Kidney glomerular epithelial cell (primary cell): ENCODE results near the gene SCAPER.

Experiments used
- DNase-seq: peaks from one replicate; lab custom pipeline; 2025; lab: John Stamatoyannopoulos, UW

The SCAPER gene

DNA sequence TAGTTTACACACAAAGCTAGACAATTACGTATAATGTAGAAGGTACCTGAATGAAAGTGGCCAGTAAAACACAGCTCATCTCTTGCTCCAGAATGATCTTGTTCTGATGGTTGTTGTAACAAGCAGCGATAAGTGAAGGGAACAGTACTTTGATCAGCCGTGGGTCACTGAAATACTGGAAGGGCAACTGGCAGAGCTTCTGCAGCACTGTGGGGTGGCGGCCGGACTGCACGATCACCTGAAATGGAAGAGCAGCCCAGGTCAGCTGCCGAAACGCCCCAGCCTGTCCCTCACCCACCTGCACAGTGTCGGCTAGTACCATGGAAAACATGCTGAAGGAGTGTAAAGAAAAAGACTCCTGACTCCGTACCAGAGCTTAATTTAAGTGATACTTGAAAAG lies 551.2 kb downstream of the SCAPER start:
- DNase-seq: no peak

DNA sequence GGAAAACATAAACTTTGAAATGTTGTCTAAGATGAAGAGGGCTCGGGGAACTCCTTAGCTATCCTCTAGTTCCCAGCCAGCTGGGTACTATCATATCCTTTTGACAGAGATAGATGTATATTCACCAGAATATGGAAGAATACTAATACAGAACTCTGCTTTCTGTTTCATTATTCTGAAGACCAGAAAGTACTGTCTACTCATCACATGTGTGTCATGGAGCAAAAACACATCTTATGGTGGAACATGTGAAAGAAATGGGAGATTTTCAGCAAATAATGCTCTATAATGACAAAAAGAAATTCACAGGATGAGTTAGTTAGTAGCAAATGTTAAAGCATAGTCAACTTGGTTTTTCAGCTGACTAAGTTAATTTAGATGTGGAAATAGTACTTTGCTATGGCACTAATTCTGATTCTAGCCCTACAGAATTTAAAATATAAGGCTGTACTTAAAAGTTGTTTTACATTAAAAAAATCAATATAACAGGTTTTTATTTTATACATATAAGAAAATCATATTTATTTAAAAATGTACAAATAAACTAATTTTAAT lies 552.0 kb downstream of the SCAPER start:
- DNase-seq: no peak

DNA sequence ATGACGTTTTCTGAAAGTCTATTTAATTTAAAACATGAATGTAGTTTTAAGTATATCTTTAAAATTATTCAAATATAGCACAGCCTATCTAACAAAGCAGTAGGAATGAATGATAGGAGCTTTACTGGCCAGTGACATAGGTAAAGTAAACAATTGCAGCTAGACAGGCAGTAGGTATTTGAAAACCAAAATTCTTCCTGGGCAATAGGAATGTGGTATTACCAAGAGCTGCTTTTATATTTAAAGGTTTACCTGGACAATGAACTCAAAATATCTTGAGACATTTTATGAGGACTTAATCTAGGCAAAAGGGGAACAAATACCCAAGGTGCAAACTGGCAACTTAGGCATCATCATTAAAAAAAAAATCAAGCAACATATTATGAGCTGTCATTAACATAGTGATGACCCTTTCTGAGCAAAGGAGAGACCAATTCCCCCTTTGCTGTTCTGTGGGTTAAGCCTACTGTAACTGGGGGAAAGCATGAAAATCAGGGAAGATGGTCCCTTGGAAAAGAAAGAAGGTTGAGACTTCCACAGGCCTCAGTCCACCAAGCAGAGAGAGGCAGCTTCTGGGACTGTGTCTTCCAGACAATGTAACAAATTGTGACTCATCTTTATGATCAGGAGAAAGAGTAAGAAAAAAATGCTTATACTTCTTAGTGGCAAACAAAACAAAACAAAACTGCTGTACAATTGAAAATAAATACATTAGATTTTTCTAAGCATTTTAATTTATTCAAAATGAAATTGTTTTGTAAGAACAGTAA lies 555.7 kb downstream of the SCAPER start:
- no peak for DNase-seq

DNA sequence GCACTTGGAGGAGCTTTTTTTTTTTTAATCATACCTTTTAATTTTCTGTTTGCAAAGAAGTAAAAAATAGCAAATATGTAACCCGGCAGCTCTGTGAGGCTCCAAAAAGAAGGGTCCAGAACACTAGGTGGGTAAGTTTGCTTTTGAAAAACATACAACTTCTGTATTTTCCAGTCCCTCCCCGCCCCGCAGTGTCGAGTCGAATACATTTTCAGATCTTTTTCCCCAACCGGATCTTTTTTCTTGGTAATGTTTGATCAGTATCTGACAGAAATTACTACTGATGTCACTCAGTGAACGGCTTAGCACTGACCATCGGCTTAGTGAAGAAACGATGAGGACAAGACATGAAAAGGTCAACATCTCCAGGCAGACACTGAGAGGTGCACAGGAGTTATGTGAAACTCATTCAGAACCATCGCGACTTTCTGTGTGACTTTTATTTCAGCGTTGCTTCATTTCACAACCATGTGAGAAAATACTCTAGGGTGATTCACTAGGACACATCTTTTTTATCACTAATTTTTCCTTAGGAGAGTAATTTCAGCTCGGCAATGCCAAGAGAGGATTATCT lies 557.6 kb downstream of the SCAPER start:
- DNase-seq: no peak

DNA sequence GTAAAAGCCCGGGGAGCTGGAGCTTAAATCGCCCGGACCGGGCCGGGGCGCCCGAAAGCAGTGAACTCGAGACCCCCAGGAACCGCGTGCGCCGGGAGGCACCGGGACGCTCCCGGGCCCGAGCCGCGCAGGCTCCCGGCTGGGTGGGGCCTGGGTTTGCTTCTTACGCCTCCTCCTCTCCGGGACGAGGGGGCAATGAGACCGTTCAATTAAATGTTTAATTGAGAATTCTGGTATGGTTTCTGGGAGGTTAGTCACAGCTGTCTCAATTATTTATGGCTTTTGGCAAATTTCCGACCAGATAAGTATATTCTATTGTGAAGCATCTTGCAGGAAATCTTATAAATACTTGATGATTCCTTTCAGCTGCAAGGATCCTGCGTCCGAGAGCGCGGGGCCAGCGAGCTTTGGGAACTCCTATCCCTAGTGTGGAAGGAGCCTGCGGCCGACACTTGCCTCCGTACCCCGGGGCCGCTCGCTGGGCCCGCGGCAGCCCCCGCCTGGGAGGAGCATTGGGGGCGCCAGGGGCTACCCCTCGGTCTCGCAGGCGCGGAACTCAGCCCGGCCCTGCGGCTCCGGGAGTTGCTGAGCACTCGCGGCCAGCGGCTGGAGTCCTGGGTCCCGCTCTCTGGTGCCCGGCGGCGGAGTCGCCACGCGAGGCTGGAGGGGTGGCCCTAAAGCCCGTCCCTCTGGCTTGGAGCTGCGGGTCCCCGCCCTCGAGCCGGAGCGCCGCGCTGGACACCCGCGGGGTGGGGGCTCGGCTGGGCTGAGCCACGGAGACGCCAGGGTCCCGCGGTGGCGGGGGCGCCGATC lies 558.3 kb downstream of the SCAPER start:
- no peak for DNase-seq

DNA sequence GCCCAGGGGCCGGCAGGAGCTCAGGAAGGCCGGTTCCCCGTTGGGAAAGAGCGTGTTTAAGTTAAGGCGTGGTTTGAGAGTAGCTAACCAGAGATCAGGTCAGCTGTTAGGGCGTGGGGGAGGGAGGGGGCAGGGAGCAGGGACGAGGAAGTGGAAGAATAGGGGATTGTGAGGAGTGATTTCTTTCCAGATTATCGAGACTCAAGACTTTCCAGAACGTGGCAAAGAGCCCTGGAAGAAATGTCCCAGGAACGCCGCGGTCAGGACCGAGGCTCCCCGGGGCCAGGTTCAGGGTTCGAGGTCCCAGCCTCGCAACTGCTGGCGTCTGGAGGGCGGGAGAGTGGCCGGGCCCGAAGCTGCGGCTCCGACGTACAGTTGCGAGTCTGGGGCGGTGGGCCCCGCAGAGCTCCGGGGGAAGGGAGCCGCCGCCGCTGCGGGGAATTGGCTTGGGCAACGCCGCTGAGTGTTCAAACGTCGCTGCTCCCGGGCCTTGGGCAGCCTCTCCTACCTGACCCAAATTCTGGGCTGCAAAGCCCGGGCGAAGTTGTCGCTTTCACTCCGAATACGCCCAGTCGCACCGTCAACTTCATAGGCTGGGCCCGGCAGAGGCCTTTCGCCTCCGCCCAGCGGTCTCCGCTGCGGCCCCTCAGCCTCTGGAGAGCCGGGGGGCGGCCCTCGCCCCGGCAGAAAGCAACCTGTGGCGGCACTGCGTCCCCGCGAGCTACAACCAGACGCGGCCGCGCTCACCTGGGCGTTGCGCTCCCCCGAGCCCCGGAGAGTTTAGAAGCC lies 559.1 kb downstream of the SCAPER start:
- DNase-seq: no peak

DNA sequence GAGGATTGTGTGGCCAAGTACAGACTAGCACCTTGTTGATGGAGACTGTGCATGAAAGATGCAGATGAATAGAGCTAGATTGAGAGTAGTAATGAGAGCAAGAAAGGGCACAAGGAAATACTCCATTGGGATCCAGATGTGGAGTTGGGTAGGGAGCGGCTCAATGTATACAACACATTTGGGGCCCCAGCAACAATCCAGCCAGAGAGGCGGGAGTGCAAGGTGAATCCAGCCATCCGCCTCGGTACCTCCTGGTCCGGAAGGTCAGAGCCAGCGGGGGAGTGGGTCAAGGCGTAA lies 559.6 kb downstream of the SCAPER start:
- DNase-seq: no peak

DNA sequence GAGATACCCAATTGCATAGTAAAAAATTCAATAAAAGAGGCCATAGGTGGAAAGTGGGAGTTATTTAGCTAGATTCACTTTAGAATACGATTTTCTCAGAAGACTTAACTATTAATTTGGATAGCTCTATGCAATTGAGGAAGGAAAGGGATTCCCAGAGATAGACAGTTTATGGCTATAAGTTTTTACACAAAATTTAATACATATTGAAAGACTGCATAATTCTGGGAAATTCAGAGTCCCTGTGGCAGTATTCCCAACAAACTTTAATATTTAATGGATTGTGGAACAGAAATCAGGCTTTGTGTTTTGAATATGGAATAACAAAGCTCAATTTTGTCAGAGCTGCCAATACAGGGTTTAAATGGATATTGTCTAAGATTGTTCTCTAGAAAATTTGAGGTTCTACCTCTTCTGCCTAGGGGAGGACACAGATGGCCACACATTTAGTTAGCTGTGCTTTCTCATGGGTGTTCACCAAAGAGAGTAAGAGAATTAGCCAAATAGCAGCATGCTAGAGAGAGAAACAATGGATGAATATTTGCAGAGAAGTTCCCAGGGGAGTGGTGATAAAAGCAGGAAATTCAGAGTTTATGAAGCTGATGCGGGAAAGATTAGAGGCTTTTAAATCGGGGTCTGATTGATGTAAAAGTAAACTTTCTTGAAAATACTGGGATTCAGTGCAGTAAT lies 560.1 kb downstream of the SCAPER start:
- no peak for DNase-seq

DNA sequence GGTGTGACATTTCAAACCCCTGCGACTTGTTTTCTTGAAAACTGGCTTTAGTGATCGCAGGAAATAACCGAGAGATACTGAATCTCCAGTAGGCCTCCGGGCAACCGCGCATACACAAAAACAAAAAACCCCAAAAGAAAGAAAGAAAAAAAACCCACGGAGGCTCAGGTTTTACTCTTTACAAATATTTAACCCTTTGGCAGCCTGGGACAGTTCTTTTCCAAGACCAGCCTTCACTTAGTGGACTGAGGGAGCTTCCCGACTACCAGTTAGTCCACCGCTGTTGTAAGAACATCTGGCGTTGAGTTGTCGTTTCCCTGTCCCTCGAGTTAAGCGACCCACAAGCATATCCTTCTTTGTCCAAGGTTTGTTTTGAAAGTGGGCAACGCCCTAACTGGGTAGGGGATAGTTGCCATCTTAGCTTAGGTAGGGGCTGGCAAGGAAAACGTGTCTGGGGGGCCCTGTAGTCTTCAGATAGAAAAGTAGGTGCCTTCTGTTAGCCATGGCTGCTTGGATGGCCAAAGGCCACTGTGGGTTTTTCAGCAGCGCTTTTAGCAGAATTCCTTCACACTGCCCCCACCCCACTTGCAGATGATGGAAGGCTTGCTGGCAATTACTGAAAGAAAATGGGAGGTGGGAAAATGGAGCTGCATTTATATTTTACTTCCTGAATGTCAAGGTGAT lies 561.7 kb downstream of the SCAPER start:
- no peak for DNase-seq

DNA sequence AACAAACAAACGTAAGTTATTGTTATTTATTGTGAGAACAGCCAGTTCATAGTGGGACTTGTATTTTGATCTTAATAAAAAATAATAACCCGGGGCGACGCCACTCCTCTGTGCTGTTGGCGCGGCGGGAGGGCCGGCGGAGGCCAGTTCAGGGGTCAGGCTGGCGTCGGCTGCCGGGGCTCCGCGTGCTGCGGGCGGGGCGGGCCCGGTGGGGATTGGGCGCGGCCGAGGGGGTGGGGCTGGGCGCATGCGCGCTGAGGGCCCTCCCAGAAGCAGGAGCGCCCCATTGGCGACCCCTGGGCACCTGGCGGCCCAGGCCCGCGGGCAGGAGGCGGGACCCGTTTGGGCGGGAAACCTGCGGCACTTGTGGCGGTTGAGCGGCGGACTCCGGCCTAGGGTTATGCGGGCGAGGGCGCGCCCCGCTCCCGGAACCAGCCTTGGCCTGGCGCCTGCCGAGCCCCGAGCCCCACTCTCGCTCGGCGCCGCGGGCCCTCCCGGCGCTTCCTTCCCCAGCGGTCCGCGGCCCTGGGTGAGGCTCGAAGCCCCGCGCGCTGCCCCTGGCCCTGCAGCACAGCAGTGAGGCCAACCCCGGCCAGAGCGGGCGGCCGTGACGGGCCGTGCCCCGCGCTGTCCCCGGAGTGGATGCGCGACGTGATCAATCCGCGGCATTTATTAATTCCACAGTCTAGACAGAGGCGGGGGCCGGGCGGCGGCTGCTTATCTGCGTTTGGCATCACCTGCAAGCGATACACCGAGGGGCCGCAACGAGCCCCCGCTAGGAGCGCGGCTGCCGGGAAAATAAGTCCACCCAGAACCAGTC lies 562.5 kb downstream of the SCAPER start:
- DNase-seq: no peak

DNA sequence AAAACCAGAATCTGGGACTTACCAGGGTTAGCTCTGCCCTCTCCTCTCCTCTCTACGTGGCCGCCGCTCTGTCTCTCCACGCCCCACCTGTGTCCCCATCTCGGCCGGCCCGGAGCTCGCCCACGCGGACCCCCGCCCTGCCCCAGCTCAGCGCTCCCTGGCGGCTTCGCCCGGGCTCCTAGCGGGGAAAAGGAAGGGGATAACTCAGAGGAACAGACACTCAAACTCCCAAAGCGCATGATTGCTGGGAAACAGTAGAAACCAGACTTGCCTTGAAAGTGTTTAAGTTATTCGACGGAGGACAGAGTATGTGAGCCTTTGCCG lies 563.1 kb downstream of the SCAPER start:
- DNase-seq: no peak

DNA sequence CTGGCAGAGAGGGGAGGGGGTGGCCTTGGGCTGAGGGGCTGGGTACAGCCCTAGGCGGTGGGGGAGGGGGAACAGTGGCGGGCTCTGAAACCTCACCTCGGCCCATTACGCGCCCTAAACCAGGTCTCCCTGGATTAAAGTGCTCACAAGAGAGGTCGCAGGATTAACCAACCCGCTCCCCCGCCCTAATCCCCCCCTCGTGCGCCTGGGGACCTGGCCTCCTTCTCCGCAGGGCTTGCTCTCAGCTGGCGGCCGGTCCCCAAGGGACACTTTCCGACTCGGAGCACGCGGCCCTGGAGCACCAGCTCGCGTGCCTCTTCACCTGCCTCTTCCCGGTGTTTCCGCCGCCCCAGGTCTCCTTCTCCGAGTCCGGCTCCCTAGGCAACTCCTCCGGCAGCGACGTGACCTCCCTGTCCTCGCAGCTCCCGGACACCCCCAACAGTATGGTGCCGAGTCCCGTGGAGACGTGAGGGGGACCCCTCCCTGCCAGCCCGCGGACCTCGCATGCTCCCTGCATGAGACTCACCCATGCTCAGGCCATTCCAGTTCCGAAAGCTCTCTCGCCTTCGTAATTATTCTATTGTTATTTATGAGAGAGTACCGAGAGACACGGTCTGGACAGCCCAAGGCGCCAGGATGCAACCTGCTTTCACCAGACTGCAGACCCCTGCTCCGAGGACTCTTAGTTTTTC lies 563.6 kb downstream of the SCAPER start:
- no peak for DNase-seq

DNA sequence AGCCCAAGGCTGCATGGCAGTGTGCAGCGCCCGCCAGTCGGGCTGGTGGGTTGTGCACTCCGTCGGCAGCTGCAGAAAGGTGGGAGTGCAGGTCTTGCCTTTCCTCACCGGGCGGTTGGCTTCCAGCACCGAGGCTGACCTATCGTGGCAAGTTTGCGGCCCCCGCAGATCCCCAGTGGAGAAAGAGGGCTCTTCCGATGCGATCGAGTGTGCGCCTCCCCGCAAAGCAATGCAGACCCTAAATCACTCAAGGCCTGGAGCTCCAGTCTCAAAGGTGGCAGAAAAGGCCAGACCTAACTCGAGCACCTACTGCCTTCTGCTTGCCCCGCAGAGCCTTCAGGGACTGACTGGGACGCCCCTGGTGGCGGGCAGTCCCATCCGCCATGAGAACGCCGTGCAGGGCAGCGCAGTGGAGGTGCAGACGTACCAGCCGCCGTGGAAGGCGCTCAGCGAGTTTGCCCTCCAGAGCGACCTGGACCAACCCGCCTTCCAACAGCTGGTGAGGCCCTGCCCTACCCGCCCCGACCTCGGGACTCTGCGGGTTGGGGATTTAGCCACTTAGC lies 564.3 kb downstream of the SCAPER start:
- DNase-seq: no peak

DNA sequence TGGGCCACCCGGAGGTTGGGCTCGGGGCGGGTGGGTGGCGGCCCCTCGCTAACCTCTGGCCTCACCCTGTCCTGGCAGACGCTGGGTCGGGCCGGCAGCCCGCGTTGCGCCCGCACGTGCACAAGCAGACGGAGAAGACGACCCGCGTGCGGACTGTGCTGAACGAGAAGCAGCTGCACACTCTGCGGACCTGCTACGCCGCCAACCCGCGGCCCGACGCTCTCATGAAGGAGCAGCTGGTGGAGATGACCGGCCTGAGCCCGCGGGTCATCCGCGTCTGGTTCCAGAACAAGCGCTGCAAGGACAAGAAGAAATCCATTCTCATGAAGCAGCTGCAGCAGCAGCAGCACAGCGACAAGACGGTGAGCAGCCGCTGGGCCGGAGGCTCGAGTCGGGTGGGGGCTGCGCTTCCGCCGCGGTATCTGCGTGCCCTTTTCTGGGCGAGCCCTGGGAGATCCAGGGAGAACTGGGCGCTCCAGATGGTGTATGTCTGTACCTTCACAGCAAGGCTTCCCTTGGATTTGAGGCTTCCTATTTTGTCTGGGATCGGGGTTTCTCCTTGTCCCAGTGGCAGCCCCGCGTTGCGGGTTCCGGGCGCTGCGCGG lies 564.8 kb downstream of the SCAPER start:
- no peak for DNase-seq

DNA sequence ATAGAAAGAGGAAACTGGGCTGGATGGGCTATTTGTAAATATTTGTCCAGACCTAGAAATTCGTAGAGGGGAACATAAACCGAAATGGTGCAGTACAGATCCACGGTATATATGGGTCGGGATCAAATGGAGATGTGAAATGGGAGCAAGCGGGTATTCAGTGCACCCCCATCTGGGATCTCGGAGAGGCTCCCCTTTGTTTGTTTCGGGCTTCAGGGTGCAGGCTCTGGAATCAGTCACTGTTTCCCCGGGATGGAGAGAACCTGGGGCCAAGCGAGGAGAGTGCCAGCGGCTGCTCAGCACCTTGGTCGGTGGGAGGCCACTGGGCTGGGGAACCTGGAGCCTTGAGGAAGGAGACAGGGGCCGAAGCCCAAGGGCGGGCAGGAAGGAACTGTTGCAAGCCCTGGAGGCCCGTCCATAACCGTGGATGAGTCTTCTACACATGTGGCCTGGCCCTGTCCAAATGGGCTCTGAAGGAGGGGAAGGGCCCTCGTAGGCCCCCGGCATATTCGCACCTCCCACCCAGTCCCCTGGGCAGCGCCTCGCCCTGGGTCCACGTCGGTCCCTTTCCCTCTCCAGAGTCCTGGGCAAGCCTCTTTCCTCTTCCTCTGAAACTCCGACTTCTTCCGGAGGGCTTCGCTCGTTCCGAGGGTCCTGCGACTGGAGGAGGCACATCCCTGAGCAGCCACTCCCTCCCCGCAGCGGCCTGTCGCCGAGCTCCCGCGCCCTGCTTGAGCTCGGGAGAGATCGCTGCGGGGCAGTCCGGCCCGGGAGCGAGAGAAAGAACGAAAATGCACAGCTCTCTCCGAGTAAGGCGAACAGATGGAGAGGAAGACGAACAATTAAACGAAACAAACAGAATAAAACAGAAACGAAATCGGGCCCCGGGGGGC lies 565.6 kb downstream of the SCAPER start:
- DNase-seq: no peak

DNA sequence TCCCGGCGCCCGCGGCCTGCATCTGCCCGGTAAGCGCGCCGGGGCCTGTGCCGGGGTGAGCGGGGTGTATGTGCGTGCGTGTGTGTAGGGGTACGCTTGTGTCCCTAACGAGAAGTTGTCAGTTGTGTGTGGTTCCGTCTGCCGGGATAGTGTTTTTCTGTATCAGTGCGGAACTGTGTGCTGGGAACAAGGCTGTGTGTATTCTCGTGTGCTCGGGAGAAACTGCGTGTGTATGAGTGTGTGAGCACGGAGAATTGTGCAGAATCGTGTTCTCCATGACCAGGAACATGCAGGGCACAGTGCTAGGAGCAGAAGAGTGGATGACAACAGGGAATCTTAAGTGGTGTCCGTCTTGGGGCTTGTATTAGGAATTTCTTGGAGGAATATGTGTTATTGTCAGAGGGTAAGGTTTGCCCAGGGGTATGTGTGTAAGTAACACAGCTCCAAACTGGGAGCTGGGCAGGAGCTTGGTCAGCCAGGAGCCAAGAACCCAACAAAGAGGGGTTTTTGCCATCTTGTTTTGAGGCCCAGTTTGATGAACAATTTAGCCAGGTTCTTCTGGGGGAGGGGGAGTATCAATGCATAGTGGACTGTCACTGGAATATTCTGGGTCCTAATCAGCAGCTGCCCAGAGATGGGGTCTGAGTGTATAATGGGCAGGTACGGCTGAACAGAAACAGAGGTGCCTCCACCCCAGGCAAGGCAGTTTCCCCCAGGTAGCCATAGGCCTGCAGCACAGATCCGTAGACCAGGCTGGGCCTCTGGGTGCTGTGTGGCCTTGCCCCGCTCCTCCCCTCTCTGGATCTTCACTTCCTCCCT lies 566.4 kb downstream of the SCAPER start:
- DNase-seq: no peak
